OCI-LY3 (cell line): Measurements from ENCODE around the gene DNM3.

Experiments
- H2AFZ ChIP-seq: fragments of 200-600, 300-600 bp; shearing (Covaris generic); 2 replicates; pipeline ENCODE4 v1.6.0; 2014; ENCODE audit warnings: antibody characterized with exemption, low read depth, low read length
- H3K27ac ChIP-seq: fragments of 200-600, 300-600 bp; sonication (generic); 2 replicates; pipeline ENCODE4 v1.5.1; 2014; ENCODE audit warnings: mild to moderate bottlenecking, low read length, moderate library complexity, mixed read lengths
- H3K27me3 ChIP-seq: fragments of 200-600, 300-600 bp; sonication (generic); 2 replicates; pipeline ENCODE4 v1.6.1; 2014; ENCODE audit warnings: low read depth, low read length, mixed read lengths
- H3K36me3 ChIP-seq: fragments of 200-600, 300-600 bp; sonication (generic); replicated peaks from 2 replicates; pipeline ENCODE3; 2014; ENCODE audit warnings: low read depth, low read length, mixed read lengths
- H3K4me1 ChIP-seq: fragments of 300-600, 200-600 bp; sonication (generic); 2 replicates; pipeline ENCODE4 v1.6.1; 2014; ENCODE audit warnings: low read length, mixed read lengths
- H3K4me2 ChIP-seq: fragments of 200-600, 300-600 bp; sonication (generic); 2 replicates; pipeline ENCODE4 v1.6.1; 2014; ENCODE audit warnings: low read length, mixed read lengths
- H3K4me3 ChIP-seq: fragments of 300-600, 200-600 bp; sonication (generic); 2 replicates; pipeline ENCODE4 v1.5.1; 2014; ENCODE audit warnings: antibody characterized with exemption, mild to moderate bottlenecking, low read length, moderate library complexity
- H3K79me2 ChIP-seq: fragments of 300-600, 200-600 bp; shearing (Covaris generic); 2 replicates; pipeline ENCODE4 v1.6.1; 2014; ENCODE audit warnings: mild to moderate bottlenecking, low read length, mixed read lengths
- H3K9ac ChIP-seq: fragments of 300-600, 200-600 bp; shearing (Covaris generic); 2 replicates; pipeline ENCODE4 v1.6.0; 2014; ENCODE audit warnings: mild to moderate bottlenecking, low read length, moderate library complexity
- H3K9me3 ChIP-seq: fragments of 200-600, 300-600 bp; shearing (Covaris generic); 2 replicates; pipeline ENCODE4 v1.6.1; 2014; ENCODE audit warnings: low read length, mixed read lengths; ENCODE audit not compliant: insufficient read depth
- H4K20me1 ChIP-seq: fragments of 200-600, 300-600 bp; sonication (generic); 2 replicates; pipeline ENCODE4 v1.6.1; 2016; ENCODE audit warnings: low read length, mixed read lengths; ENCODE audit not compliant: insufficient read depth
- CTCF ChIP-seq: fragments of 200-600, 300-600 bp; sonication (generic); IDR thresholded peaks from 2 replicates; pipeline ENCODE4 v1.5.1; 2014; ENCODE audit warnings: antibody characterized with exemption, low read length, low read depth
- EZH2phosphoT487 ChIP-seq: fragments of 200-600 bp; shearing (Covaris generic); IDR thresholded peaks from 2 replicates; pipeline ENCODE4 v1.6.1; 2018; ENCODE audit warnings: antibody characterized with exemption, mixed run types, low read depth

Gene DNM3

GRCh38 chr1:171983584-171983983 lies 142.3 kb downstream of the DNM3 start:
- Histone ChIP-seq H3K4me1 (peaks cover 14% of the 10 kb centered on the region), H3K4me3 (no peak overlapping the region), H4K20me1 (no peaks in the 10 kb centered on the region), H3K9ac (no peak overlapping the region), H3K4me2 (no peak overlapping the region), H2AFZ (no peak overlapping the region), H3K79me2 (no peaks in the 10 kb centered on the region), H3K9me3 (no peaks in the 10 kb centered on the region), H3K27ac (no peak overlapping the region), H3K36me3 (no peaks in the 10 kb centered on the region), H3K27me3 (no peaks in the 10 kb centered on the region)
- TF ChIP-seq EZH2phosphoT487 (no peak), CTCF (peak; percentile 79)

- Histone ChIP-seq H3K27me3 (no peaks in the 10 kb centered on the region), H3K9me3 (no peaks in the 10 kb centered on the region), H3K9ac (no peak overlapping the region), H2AFZ (no peak overlapping the region), H4K20me1 (no peaks in the 10 kb centered on the region), H3K36me3 (no peaks in the 10 kb centered on the region), H3K4me1 (peaks cover 14% of the 10 kb centered on the region), H3K4me2 (no peak overlapping the region), H3K27ac (no peak overlapping the region), H3K4me3 (no peak overlapping the region), H3K79me2 (no peaks in the 10 kb centered on the region)
- TF ChIP-seq EZH2phosphoT487 (no peak), CTCF (no peak)
Measured at GRCh38 chr1:171984262-171984661, 143.0 kb downstream of the DNM3 start.

DNA sequence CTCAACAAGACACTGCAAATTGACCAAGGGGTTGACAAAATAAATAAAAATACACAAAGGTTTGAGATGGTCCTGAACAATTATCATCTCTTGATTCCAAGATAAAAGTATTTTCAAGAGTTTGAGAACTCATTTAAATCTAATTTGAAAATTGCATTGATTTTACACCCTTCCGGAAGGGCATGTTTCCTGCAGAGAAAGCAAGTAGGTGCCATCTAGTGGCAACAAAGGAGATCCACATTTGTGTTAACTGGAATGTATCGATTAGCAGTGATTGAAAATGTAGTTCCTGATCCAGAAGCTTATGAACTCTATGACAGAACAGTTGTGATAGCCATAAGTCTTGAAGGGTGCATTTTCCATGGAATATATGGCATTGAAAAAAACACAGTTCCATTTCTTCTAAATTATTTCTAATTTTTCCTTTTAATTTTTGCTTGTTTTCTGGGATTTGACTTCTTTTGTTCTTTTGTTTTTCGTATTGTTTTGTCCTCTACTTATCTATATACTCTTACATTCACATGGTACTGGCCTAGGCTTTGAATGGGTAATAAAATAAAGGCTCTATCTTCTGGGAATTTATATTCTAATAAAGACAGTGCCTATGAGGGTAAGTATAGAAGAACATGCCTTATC lies 143.7 kb downstream of the DNM3 start:
- Histone ChIP-seq H3K36me3 (no peaks in the 10 kb centered on the region), H3K27me3 (no peaks in the 10 kb centered on the region), H3K4me3 (no peak overlapping the region), H3K27ac (no peak overlapping the region), H2AFZ (no peak overlapping the region), H3K9ac (no peak overlapping the region), H3K4me1 (peaks cover 14% of the 10 kb centered on the region), H4K20me1 (no peaks in the 10 kb centered on the region), H3K4me2 (no peak overlapping the region), H3K79me2 (no peaks in the 10 kb centered on the region), H3K9me3 (no peaks in the 10 kb centered on the region)
- TF ChIP-seq CTCF (peak; percentile 96), EZH2phosphoT487 (no peak)

DNA sequence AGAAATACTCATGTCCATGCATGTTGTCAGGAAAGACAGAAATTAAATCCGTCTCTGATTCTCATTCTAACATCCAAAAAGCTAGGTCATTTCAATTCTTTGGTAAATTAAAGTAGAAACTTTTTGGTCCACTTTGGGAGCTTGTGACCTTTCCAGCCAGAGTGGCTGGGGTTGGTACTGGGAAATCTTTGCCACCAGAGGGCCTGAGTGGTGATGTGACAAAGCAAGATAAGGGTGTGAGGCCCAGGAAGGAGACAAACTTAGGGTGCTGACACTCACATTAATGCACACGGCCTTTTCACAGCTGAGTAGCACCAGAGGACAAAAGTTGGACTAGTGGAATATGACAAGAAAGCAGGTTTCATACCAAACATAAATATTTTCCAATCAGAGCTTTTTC lies 144.3 kb downstream of the DNM3 start:
- Histone ChIP-seq H4K20me1 (no peaks in the 10 kb centered on the region), H2AFZ (0 out of 2 replicates have a peak overlapping the region, but pooled peaks have one; percentile 3), H3K27me3 (no peaks in the 10 kb centered on the region), H3K27ac (no peak overlapping the region), H3K9me3 (no peaks in the 10 kb centered on the region), H3K4me1 (peaks cover 14% of the 10 kb centered on the region), H3K4me3 (no peak overlapping the region), H3K79me2 (no peaks in the 10 kb centered on the region), H3K4me2 (no peak overlapping the region), H3K36me3 (no peaks in the 10 kb centered on the region), H3K9ac (no peak overlapping the region)
- TF ChIP-seq CTCF (peak; percentile 61), EZH2phosphoT487 (no peak)
